ENCODE results near the gene OPRPN.

DNA sequence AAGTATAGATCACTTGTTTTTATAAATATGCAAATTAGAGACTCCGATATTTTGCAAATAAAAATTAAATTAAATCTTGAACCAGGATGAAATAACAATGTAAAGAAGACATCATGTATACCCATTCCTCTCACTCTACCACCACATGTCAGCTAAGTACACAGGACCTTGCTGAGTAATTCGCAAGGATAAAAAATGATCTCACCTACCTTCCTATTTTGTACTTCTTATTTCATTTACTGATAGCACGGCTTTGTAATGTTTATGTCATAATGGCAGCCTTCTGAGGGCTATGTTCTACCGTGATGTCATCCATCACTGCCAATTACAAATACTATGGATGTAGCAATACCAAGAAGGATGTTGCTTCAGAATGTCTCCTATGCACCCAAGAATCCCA is 25.8 kb upstream of the OPRPN start:
- TF ChIP-seq, protein P1, sequence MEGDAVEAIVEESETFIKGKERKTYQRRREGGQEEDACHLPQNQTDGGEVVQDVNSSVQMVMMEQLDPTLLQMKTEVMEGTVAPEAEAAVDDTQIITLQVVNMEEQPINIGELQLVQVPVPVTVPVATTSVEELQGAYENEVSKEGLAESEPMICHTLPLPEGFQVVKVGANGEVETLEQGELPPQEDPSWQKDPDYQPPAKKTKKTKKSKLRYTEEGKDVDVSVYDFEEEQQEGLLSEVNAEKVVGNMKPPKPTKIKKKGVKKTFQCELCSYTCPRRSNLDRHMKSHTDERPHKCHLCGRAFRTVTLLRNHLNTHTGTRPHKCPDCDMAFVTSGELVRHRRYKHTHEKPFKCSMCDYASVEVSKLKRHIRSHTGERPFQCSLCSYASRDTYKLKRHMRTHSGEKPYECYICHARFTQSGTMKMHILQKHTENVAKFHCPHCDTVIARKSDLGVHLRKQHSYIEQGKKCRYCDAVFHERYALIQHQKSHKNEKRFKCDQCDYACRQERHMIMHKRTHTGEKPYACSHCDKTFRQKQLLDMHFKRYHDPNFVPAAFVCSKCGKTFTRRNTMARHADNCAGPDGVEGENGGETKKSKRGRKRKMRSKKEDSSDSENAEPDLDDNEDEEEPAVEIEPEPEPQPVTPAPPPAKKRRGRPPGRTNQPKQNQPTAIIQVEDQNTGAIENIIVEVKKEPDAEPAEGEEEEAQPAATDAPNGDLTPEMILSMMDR (IDR thresholded peaks at IDR 0.05; ENCODE audit: borderline replicate concordance, extremely low read depth, low read length, poor library complexity, severe bottlenecking), result no peak
- TF ChIP-seq EZH2 (IDR thresholded peaks at IDR 0.05; ENCODE audit: borderline replicate concordance, low read depth, low read length, severe bottlenecking), result no peak

All from DND-41 (cell line).